ENCODE measurements around the gene STX16. TPM values are rescaled to one million over a fixed set of nuclear protein-coding genes. Genes with fewer than 3 reads are reported as not detected.

STX16 gene
- total and polyA plus RNA-seq, 2 of the 13 experiments (the other 11 are each of a cell fraction or from before 2014, with no cell fraction given): 28.0 to 72.7 TPM

GRCh38 chr20:58651946-58652605, 993 bp downstream of the STX16 start (continued):
- no peak for TF ChIP-seq ZNF12 (CRISPR knock-in tag; IDR thresholded peaks at IDR 0.05)
- TF ChIP-seq MATR3 (CRISPR knock-in tag; IDR thresholded peaks at IDR 0.05): no peak
- no peak for TF ChIP-seq PHF5A (CRISPR knock-in tag; IDR thresholded peaks at IDR 0.05; ENCODE audit: low read depth, unreplicated experiment)
- TF ChIP-seq HOXA5 (CRISPR knock-in tag; IDR thresholded peaks at IDR 0.05): 0 out of 2 replicates have a peak, but pooled peaks have one; percentile 13
- TF ChIP-seq ZNF235 (CRISPR knock-in tag; IDR thresholded peaks at IDR 0.05; ENCODE audit: borderline replicate concordance): no peak
- no peak; the same call in 1 of the 2 replicates for TF ChIP-seq ZNF629 (CRISPR knock-in tag; conservative IDR thresholded peaks at IDR 0.05)
- no peak for TF ChIP-seq ZNF329 (CRISPR knock-in tag; IDR thresholded peaks at IDR 0.05; ENCODE audit: low read depth)
- no peak for TF ChIP-seq CEBPG (CRISPR knock-in tag; IDR thresholded peaks at IDR 0.05)
- no peak for TF ChIP-seq TEAD3 (CRISPR knock-in tag; optimal IDR thresholded peaks at IDR 0.05; ENCODE audit: borderline replicate concordance)
- no peak for TF ChIP-seq ZBTB3 (CRISPR knock-in tag; IDR thresholded peaks at IDR 0.05; ENCODE audit: borderline replicate concordance, low read depth)
- no peak; the same call in 1 of the 2 replicates for TF ChIP-seq ZFP41 (CRISPR knock-in tag; IDR thresholded peaks at IDR 0.05; ENCODE audit: borderline replicate concordance)
- no peak; the same call in 1 of the 2 replicates for TF ChIP-seq SMAD3 (CRISPR knock-in tag; IDR thresholded peaks at IDR 0.05)
- no peak for TF ChIP-seq AGO1 (IDR thresholded peaks at IDR 0.05; ENCODE audit: low read depth, low read length, poor library complexity, severe bottlenecking)
- TF ChIP-seq SP5 (CRISPR knock-in tag; IDR thresholded peaks at IDR 0.05; ENCODE audit: borderline replicate concordance, low read depth): no peak
- no peak; the same call in 1 of the 2 replicates for TF ChIP-seq TFAP4 (IDR thresholded peaks at IDR 0.05; ENCODE audit: borderline replicate concordance, low read depth)
- no peak for TF ChIP-seq MEIS1 (CRISPR knock-in tag; IDR thresholded peaks at IDR 0.05; ENCODE audit: borderline replicate concordance)
- no peak for TF ChIP-seq MTERF4 (CRISPR knock-in tag; IDR thresholded peaks at IDR 0.05)
- no peak for TF ChIP-seq SRY (CRISPR knock-in tag; IDR thresholded peaks at IDR 0.05)
- TF ChIP-seq ZNF10 (CRISPR knock-in tag; IDR thresholded peaks at IDR 0.05; ENCODE audit: borderline replicate concordance, low read depth): no peak
- TF ChIP-seq CREB3 (CRISPR knock-in tag; IDR thresholded peaks at IDR 0.05): no peak
- TF ChIP-seq ZNF282 (IDR thresholded peaks at IDR 0.05; ENCODE audit: partially characterized antibody): no peak
- no peak; the same call in 1 of the 2 replicates for TF ChIP-seq ARID4A (CRISPR knock-in tag; IDR thresholded peaks at IDR 0.05; ENCODE audit: borderline replicate concordance)
- TF ChIP-seq SP1 (IDR thresholded peaks at IDR 0.05): no peak
- TF ChIP-seq SP1 (CRISPR knock-in tag; IDR thresholded peaks at IDR 0.05): no peak
- TF ChIP-seq NKX3-1 (CRISPR knock-in tag; IDR thresholded peaks at IDR 0.05): no peak
